K562 (cell line): ENCODE measurements around the gene CREB5. TPM values are rescaled to one million over a fixed set of nuclear protein-coding genes. Genes with fewer than 3 reads are reported as not detected.

Experiments
- ATAC-seq: fragments of 200-7000 bp; cut with Tn5 transposase; 3 replicates; pipeline ENCODE4 v1.9.1; 2020; ENCODE audit warnings: moderate library complexity
- BruUV-seq: library from RNA; stranded (reverse); fragments of 400-500 nt; replicated peaks from 2 replicates; lab custom pipeline; 2021; lab: Mats Ljungman, UMichigan
- CTCF ChIA-PET: fragments of 300-600 bp; formaldehyde crosslinking; extraction: SDS; loops from one replicate; lab custom pipeline; 2021; ENCODE audit warnings: low intra/inter-chr PET ratio; lab: Yijun Ruan, JAX
- POLR2A ChIA-PET: fragments of 300-600, 350-650 bp; sonication (Branson Sonifier 250); formaldehyde crosslinking; extraction: SDS; loops from one replicate; lab custom pipeline; 2021; ENCODE audit warnings: antibody characterized with exemption, inconsistent platforms; lab: Yijun Ruan, JAX
- DNase-seq, 4 experiments: peaks; one replicate each; pipeline versions ENCODE4 v3.0.0 to v3.0.0-alpha.2; 2011 to 2018; ENCODE audit warnings: low spot score in 3 of 4, mixed read lengths in 3 of 4; ENCODE audit errors: extremely low read depth in 1 of 4
- FAIRE-seq: peaks from 2 replicates; lab custom pipeline; 2011; peaks lifted over from hg19 to GRCh38; lab: Jason Lieb, UNC
- H2AFZ ChIP-seq: 2 replicates; pipeline ENCODE4 v1.6.0; 2011; ENCODE audit warnings: low read depth, low read length, control low read depth, inconsistent platforms
- H3K27ac ChIP-seq: fragments of 200-600 bp; 3 replicates; pipeline ENCODE4 v1.8.0; 2011; ENCODE audit warnings: low read depth, mild to moderate bottlenecking, control low read depth, inconsistent platforms, low read length, moderate library complexity, mixed read lengths; ENCODE audit errors: extremely low read depth
- H3K27me3 ChIP-seq, 2 experiments: fragments of 300-600 bp in 1 of 2; 2 replicates in 1 of 2; 3 replicates in 1 of 2; pipeline versions ENCODE4 v1.6.0 to v1.8.0; 2011; ENCODE audit warnings: inconsistent platforms in 2 of 2, low read length in 2 of 2, mild to moderate bottlenecking in 1 of 2, mixed read lengths in 1 of 2, moderate library complexity in 1 of 2; ENCODE audit not compliant: control insufficient read depth in 2 of 2, insufficient read depth in 2 of 2
- H3K36me3 ChIP-seq: fragments of 300-600 bp; 3 replicates; pipeline ENCODE4 v1.8.0; 2011; ENCODE audit warnings: mild to moderate bottlenecking, low read length, inconsistent platforms; ENCODE audit not compliant: control insufficient read depth, insufficient read depth
- H3K4me1 ChIP-seq, 2 experiments: fragments of 200-600 bp in 1 of 2; replicated peaks in 1 of 2; 2 replicates in 1 of 2; 3 replicates in 1 of 2; pipeline versions ENCODE4 v1.5.1 to v1.8.0; 2011; ENCODE audit warnings: inconsistent platforms in 2 of 2, low read length in 2 of 2, mild to moderate bottlenecking in 1 of 2, mixed read lengths in 1 of 2, moderate library complexity in 1 of 2; ENCODE audit not compliant: control insufficient read depth in 2 of 2, insufficient read depth in 2 of 2
- H3K4me2 ChIP-seq: 2 replicates; pipeline ENCODE4 v1.6.1; 2011; ENCODE audit warnings: low read length, control low read depth, inconsistent platforms, mixed read lengths; ENCODE audit not compliant: insufficient read depth
- H3K4me3 ChIP-seq: fragments of 200-600 bp; sonication (generic), shearing (Covaris generic); 2 replicates; pipeline ENCODE4 v1.5.1; 2016; ENCODE audit warnings: control low read depth, inconsistent platforms
- H3K79me2 ChIP-seq: fragments of 200-600 bp; 3 replicates; pipeline ENCODE4 v1.8.0; 2011; ENCODE audit warnings: low read length, inconsistent platforms; ENCODE audit not compliant: control insufficient read depth, insufficient read depth
- H3K9ac ChIP-seq, 2 experiments: 2 replicates each; pipeline versions ENCODE4 v1.6.0 to v1.6.1; 2011; ENCODE audit warnings: low read depth in 2 of 2, low read length in 2 of 2, control low read depth in 1 of 2, inconsistent platforms in 1 of 2, mild to moderate bottlenecking in 1 of 2, mixed read lengths in 1 of 2; ENCODE audit not compliant: insufficient read depth in 1 of 2
- H3K9me1 ChIP-seq: one replicate; pipeline ENCODE4 v1.6.0; 2011; ENCODE audit warnings: inconsistent platforms, mild to moderate bottlenecking, low read length, moderate library complexity; ENCODE audit not compliant: control insufficient read depth, insufficient read depth
- H3K9me3 ChIP-seq: replicated peaks from 2 replicates; pipeline ENCODE4 v1.5.1; 2011; ENCODE audit warnings: low read depth, low read length, inconsistent platforms; ENCODE audit not compliant: control insufficient read depth, insufficient read depth
- H4K20me1 ChIP-seq: replicated peaks from 2 replicates; pipeline ENCODE4 v1.6.1; 2011; ENCODE audit warnings: low read length, inconsistent platforms, mixed read lengths; ENCODE audit not compliant: control insufficient read depth, insufficient read depth
- ASH1L ChIP-seq: fragments of 450-650 bp; IDR thresholded peaks from 2 replicates; pipeline ENCODE4 v1.6.1; 2018; ENCODE audit warnings: borderline replicate concordance, mild to moderate bottlenecking, low read depth; ENCODE audit not compliant: partially characterized antibody
- E2F3 ChIP-seq: fragments of 250-450 bp; sonication (Bioruptor Pico); IDR thresholded peaks from 2 replicates; pipeline ENCODE4 v1.4.0; 2020; ENCODE audit warnings: mild to moderate bottlenecking
- ELF1 ChIP-seq: fragments of 200-800 bp; sonication (Bioruptor generic); IDR thresholded peaks from 2 replicates; pipeline ENCODE4 v1.6.1; 2016; ENCODE audit warnings: missing genetic modification characterization, missing compliant biosample characterization
- HNRNPUL1 ChIP-seq: fragments of 200-400 bp; formaldehyde crosslinking; IDR thresholded peaks from 2 replicates; pipeline ENCODE4 v1.6.1; 2017; ENCODE audit warnings: low read length
- MED1 ChIP-seq: sonication (generic); formaldehyde crosslinking; IDR thresholded peaks from 2 replicates; pipeline ENCODE4 v1.8.1; 2023; ENCODE audit warnings: missing genetic modification reagents, borderline replicate concordance
- POLR2AphosphoS5 ChIP-seq: IDR thresholded peaks from 2 replicates; pipeline ENCODE4 v1.6.1; 2011; ENCODE audit warnings: mild to moderate bottlenecking, low read depth, low read length, moderate library complexity; ENCODE audit not compliant: control insufficient read depth, insufficient read depth
- POLR2G ChIP-seq: fragments of 200-400 bp; formaldehyde crosslinking; IDR thresholded peaks from 2 replicates; pipeline ENCODE4 v1.6.1; 2017; ENCODE audit warnings: low read depth, mild to moderate bottlenecking, antibody characterized with exemption, low read length, moderate library complexity
- PTBP1 ChIP-seq: fragments of 200-400 bp; formaldehyde crosslinking; IDR thresholded peaks from 2 replicates; pipeline ENCODE4 v1.6.1; 2017; ENCODE audit warnings: low read depth, low read length
- PTTG1 ChIP-seq: fragments of 450-650 bp; IDR thresholded peaks from 2 replicates; pipeline ENCODE4 v1.6.1; 2016; ENCODE audit warnings: low read depth, mild to moderate bottlenecking, missing genetic modification characterization, missing compliant biosample characterization
- RAD51 ChIP-seq: fragments of 450-650 bp; IDR thresholded peaks from 2 replicates; pipeline ENCODE4 v1.7.1; 2016; ENCODE audit warnings: low read depth, mild to moderate bottlenecking, borderline replicate concordance
- SAFB2 ChIP-seq: fragments of 200-400 bp; formaldehyde crosslinking; IDR thresholded peaks from 2 replicates; pipeline ENCODE4 v1.6.1; 2018; ENCODE audit warnings: borderline replicate concordance, low read length, low read depth, moderate library complexity; ENCODE audit not compliant: severe bottlenecking
- SRSF1 ChIP-seq: fragments of 200-400 bp; formaldehyde crosslinking; IDR thresholded peaks from 2 replicates; pipeline ENCODE4 v1.6.1; 2017; ENCODE audit warnings: mild to moderate bottlenecking, low read depth, low read length, moderate library complexity
- ZNF184 ChIP-seq: sonication (generic); formaldehyde crosslinking; IDR thresholded peaks from 2 replicates; pipeline ENCODE4 v1.5.0; 2020; ENCODE audit warnings: missing genetic modification reagents
- ZNF311 ChIP-seq: fragments of 250-450 bp; sonication (Bioruptor Pico); IDR thresholded peaks from 2 replicates; pipeline ENCODE4 v1.4.0; 2020; ENCODE audit warnings: mild to moderate bottlenecking, moderate library complexity
- ZNF561 ChIP-seq: fragments of 450-650 bp; formaldehyde crosslinking; conservative IDR thresholded peaks from 2 replicates; pipeline ENCODE4 v1.4.0; 2020; ENCODE audit warnings: mild to moderate bottlenecking, moderate library complexity
- ZNF77 ChIP-seq: fragments of 250-450 bp; sonication (Bioruptor Pico); IDR thresholded peaks from 2 replicates; pipeline ENCODE4 v1.5.0; 2020
- WGBS: fragments of 100-300 bp; shearing (Covaris generic); methylation state at CpG from one replicate; pipeline ENCODE4 v1.1.6; 2016; ENCODE audit warnings: low coverage, mixed read lengths; ENCODE audit not compliant: insufficient coverage; ENCODE audit errors: missing lambda C conversion rate; 5-methylcytosine and 5-hydroxymethylcytosine counted together
- in situ Hi-C: fragments of 300-500 bp; cut with MboI; formaldehyde crosslinking; loops from 4 replicates; pipeline ENCODE4 v1.15.0; 2018; ENCODE audit warnings: inconsistent platforms, mixed read lengths
- intact Hi-C: fragments of 100-400 bp; cut with micrococcal nuclease; formaldehyde crosslinking; loops from 2 replicates; pipeline ENCODE4 v1.14.2; 2022
- polyA plus RNA-seq, 8 experiments: library from polyadenylated mRNA; depleted of rRNA in 4 of 8; stranded (reverse) in 5 of 8; unstranded in 3 of 8; fragments of >200 nt; fragmentation: Nextera tagmentation in 2 of 8; fragmentation: Illumina TruSeq in 1 of 8; extraction: Ambion mirVana in 2 of 8; extraction: Trizol in 1 of 8; gene quantifications; 2 replicates each; pipeline versions ENCODE4 v1.2.1 to v1.2.3, GENCODE V29; 2011 to 2014; ENCODE audit warnings: inconsistent platforms in 1 of 8, missing spikeins in 1 of 8
- total RNA-seq, 7 experiments: library from RNA; depleted of rRNA in 6 of 7; stranded (reverse); fragments of >200 nt in 6 of 7; fragmentation: Illumina TruSeq in 2 of 7; extraction: Trizol in 2 of 7; gene quantifications; 2 replicates each; pipeline versions ENCODE4 v1.2.1 to v1.2.3, GENCODE V29; 2011 to 2021; ENCODE audit warnings: low replicate concordance in 1 of 7
- TF ChIP-seq, protein P1 (sequence below): sonication (generic); formaldehyde crosslinking; IDR thresholded peaks from 2 replicates; pipeline ENCODE4 v1.8.0; 2023; ENCODE audit warnings: mild to moderate bottlenecking, missing genetic modification reagents

Gene CREB5
- total and polyA plus RNA-seq, 9 of the 15 experiments (the other 6 are each of a cell fraction or from before 2014, with no cell fraction given), result 0.33 to 6.4 (median 1.8) TPM

- no peak for TF ChIP-seq MED1 (CRISPR knock-in tag)
- TF ChIP-seq POLR2AphosphoS5, result no peak
- TF ChIP-seq, protein P1, sequence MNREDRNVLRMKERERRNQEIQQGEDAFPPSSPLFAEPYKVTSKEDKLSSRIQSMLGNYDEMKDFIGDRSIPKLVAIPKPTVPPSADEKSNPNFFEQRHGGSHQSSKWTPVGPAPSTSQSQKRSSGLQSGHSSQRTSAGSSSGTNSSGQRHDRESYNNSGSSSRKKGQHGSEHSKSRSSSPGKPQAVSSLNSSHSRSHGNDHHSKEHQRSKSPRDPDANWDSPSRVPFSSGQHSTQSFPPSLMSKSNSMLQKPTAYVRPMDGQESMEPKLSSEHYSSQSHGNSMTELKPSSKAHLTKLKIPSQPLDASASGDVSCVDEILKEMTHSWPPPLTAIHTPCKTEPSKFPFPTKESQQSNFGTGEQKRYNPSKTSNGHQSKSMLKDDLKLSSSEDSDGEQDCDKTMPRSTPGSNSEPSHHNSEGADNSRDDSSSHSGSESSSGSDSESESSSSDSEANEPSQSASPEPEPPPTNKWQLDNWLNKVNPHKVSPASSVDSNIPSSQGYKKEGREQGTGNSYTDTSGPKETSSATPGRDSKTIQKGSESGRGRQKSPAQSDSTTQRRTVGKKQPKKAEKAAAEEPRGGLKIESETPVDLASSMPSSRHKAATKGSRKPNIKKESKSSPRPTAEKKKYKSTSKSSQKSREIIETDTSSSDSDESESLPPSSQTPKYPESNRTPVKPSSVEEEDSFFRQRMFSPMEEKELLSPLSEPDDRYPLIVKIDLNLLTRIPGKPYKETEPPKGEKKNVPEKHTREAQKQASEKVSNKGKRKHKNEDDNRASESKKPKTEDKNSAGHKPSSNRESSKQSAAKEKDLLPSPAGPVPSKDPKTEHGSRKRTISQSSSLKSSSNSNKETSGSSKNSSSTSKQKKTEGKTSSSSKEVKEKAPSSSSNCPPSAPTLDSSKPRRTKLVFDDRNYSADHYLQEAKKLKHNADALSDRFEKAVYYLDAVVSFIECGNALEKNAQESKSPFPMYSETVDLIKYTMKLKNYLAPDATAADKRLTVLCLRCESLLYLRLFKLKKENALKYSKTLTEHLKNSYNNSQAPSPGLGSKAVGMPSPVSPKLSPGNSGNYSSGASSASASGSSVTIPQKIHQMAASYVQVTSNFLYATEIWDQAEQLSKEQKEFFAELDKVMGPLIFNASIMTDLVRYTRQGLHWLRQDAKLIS (CRISPR knock-in tag), result no peak
- TF ChIP-seq ZNF77, result no peak
- TF ChIP-seq SAFB2, result no peak
Observed at GRCh38 chr7:28812616-28813015, 400.3 kb downstream of the CREB5 start (continued).

DNA sequence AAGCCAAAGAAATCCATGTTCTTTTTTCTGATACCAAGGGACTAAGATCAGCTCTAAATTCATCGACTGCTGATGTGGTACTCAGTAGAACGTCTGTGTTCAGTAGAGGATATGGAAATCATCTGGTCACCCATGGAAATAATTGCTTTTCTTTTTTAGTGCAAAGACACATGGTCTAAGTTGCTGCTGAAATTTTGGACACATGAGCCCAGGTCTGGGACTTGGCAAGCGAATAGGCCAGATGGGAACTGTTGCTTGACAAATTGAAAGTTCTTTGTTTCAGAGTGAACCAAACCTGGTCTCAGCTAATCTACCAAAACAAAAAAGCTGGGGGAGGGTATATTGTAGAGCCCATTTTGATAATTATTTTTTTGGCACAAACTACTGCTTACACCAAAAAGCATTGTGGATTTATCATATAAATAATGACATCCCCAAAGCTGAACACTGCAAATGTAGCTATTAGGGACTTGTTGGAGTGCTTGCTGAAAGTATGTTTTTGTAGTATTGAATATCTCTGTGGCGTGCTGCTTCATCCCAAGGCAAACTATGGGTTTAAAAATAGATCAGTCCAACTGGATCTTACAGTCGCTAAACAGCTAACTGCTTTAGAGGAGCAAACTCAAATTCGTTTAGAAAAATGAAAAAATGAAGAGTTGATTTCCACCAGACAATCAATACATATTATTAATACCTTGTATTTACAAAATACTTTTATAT is 401.1 kb downstream of the CREB5 start:
- intact Hi-C loops (no loop called here), in situ Hi-C loops (no loop called here)
- Histone ChIP-seq H3K9ac (no peak overlapping the region), H3K27me3 (no peaks in the 10 kb centered on the region), H3K4me3 (no peak overlapping the region), H3K79me2 (no peaks in the 10 kb centered on the region), H2AFZ (no peak overlapping the region), H3K9me1 (no peaks in the 10 kb centered on the region), H3K27ac (no peak overlapping the region), H3K4me1 (no peaks in the 10 kb centered on the region), H3K4me2 (no peak overlapping the region), H3K36me3 (no peaks in the 10 kb centered on the region), H4K20me1 (no peaks in the 10 kb centered on the region; the same call in 1 of the 2 replicates), H3K9me3 (no peaks in the 10 kb centered on the region; the same call in 1 of the 2 replicates)
- ATAC-seq (no peak), FAIRE-seq (no peak), DNase-seq (no peak)
- no TSS peak for BruUV-seq
- WGBS, result 3% methylated on average over 6 of the region's 6 CpGs
- POLR2A ChIA-PET, result no interaction called here
- TF ChIP-seq ZNF311 (CRISPR knock-in tag), result no peak
- TF ChIP-seq ZNF561 (CRISPR knock-in tag), result no peak
- TF ChIP-seq ZNF184 (CRISPR knock-in tag), result no peak
- TF ChIP-seq ASH1L, result no peak
- TF ChIP-seq PTTG1 (tag), result no peak
- TF ChIP-seq SRSF1, result no peak
- no peak for TF ChIP-seq PTBP1
- TF ChIP-seq HNRNPUL1, result no peak
- no peak for TF ChIP-seq ZNF77
- TF ChIP-seq POLR2G, result no peak
- TF ChIP-seq RAD51, result no peak
- no peak for TF ChIP-seq E2F3 (CRISPR knock-in tag)
- no peak for TF ChIP-seq ELF1 (tag)
- CTCF ChIA-PET, result no interaction called here
